ENCODE results near the gene TSR1. TPM values are rescaled to one million over a fixed set of nuclear protein-coding genes. Genes with fewer than 3 reads are reported as not detected.

Gene TSR1
- total and polyA plus RNA-seq, 9 of the 15 experiments (the other 6 are each of a cell fraction or from before 2014, with no cell fraction given), result 16.4 to 87.5 (median 55.2) TPM

DNA sequence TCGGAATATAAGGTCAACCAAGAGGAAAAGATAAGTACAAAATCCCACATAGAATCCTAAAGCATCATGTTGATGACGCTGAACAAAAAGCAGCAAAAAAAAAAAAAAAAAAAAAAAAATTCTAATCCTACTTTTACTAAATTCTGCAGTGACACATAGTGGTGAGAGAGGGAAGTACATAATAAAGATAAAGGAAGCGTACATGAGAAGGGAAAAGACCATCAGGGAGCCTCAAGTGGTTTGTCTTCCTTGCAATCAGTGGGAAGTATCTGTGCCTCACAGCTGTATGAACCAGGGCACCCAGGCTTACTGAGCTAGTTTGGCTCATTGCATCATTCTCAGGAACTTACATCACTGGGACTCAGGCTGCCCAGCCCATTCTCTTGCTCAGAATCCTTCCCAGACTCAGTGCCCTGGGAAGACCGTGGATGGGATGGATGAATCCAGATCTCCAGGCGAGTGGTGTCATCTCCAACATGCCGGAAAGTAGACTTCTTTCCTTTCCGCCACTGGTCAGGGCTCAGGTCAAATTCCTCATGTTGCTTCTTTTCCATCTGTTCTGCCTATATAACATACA, 53.9 kb downstream of the TSR1 start (continued):
- TF ChIP-seq, protein P1, sequence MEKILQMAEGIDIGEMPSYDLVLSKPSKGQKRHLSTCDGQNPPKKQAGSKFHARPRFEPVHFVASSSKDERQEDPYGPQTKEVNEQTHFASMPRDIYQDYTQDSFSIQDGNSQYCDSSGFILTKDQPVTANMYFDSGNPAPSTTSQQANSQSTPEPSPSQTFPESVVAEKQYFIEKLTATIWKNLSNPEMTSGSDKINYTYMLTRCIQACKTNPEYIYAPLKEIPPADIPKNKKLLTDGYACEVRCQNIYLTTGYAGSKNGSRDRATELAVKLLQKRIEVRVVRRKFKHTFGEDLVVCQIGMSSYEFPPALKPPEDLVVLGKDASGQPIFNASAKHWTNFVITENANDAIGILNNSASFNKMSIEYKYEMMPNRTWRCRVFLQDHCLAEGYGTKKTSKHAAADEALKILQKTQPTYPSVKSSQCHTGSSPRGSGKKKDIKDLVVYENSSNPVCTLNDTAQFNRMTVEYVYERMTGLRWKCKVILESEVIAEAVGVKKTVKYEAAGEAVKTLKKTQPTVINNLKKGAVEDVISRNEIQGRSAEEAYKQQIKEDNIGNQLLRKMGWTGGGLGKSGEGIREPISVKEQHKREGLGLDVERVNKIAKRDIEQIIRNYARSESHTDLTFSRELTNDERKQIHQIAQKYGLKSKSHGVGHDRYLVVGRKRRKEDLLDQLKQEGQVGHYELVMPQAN (IDR thresholded peaks at IDR 0.05; ENCODE audit: borderline replicate concordance), result no peak
- no peak for TF ChIP-seq ARHGAP35 (IDR thresholded peaks at IDR 0.05; ENCODE audit: partially characterized antibody)

DNA sequence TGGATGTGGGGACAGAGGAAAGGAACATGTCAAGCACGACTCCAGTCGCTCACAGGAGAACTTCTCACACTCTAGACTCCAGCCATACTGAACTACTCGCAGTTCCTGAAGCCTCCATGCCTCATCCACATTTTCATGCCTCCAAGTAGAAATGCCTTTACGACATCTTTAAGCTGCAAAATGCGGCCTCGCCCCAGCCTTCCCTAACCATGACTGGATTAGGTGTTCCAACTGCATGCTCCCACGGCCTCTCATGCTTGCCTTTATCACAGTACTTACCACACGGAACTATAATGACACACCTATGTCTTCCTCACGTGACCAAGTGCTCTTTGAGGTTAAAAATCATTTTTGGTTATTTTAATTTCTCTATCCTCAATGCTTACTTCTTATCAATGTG, 56.5 kb downstream of the TSR1 start:
- peaks cover 37% of the 10 kb centered on the region; the same call in 2 of the 3 replicates for H3K36me3 ChIP-seq (ENCODE audit: control insufficient read depth, insufficient read depth, low read length)
- H3K4me2 ChIP-seq (ENCODE audit: insufficient read depth, low read length), result no peak overlapping the region
- no peaks in the 10 kb centered on the region for H3K9me1 ChIP-seq (ENCODE audit: control insufficient read depth, insufficient read depth, low read length)
- H3K9ac ChIP-seq (ENCODE audit: insufficient read depth in 1 of 2, low read depth in 2 of 2, low read length in 2 of 2), result no peak overlapping the region
- TF ChIP-seq HNRNPK (IDR thresholded peaks at IDR 0.05; ENCODE audit: low read depth, low read length, poor library complexity, severe bottlenecking) (no peak), MBD2 (IDR thresholded peaks at IDR 0.05; ENCODE audit: borderline replicate concordance, low read depth) (no peak), SMARCB1 (IDR thresholded peaks at IDR 0.05; ENCODE audit: insufficient read length, low read depth) (no peak), MAFK (IDR thresholded peaks at IDR 0.05; ENCODE audit: low read length) (no peak), TBP (optimal IDR thresholded peaks at IDR 0.05; ENCODE audit: low read depth, low read length) (no peak)
- FAIRE-seq (no peak), DNase-seq (ENCODE audit: extremely low read depth in 1 of 4, low spot score in 3 of 4) (no peak), ATAC-seq (no peak)
- intact Hi-C loops (cut with micrococcal nuclease) (no loop called here), in situ Hi-C loops (cut with MboI) (no loop called here)
- H3K4me3 ChIP-seq, result no peak overlapping the region
- ChIA-PET CTCF (ENCODE audit: low intra/inter-chr PET ratio) (no interaction called here), POLR2A (no interaction called here)
- no peak overlapping the region for H3K27ac ChIP-seq (ENCODE audit: extremely low read depth, low read depth, low read length)
- H3K27me3 ChIP-seq (ENCODE audit: control insufficient read depth in 2 of 2, insufficient read depth in 2 of 2, low read length in 2 of 2), result no peaks in the 10 kb centered on the region
- no peaks in the 10 kb centered on the region; a peak in 1 of 5 replicates for H3K4me1 ChIP-seq (replicated peaks in 1 of 2; ENCODE audit: control insufficient read depth in 2 of 2, insufficient read depth in 2 of 2, low read length in 2 of 2)
- BruUV-seq (replicated peaks), result no TSS peak
- H4K20me1 ChIP-seq (replicated peaks; ENCODE audit: control insufficient read depth, insufficient read depth, low read length), result no peaks in the 10 kb centered on the region; the same call in 1 of the 2 replicates
- no peak overlapping the region for H2AFZ ChIP-seq (ENCODE audit: low read depth, low read length)
- 95% methylated on average over 5 of the region's 9 CpGs for WGBS (ENCODE audit: insufficient coverage, low coverage, missing lambda C conversion rate)
- H3K79me2 ChIP-seq (ENCODE audit: control insufficient read depth, insufficient read depth, low read length), result no peaks in the 10 kb centered on the region
- H3K9me3 ChIP-seq (replicated peaks; ENCODE audit: control insufficient read depth, insufficient read depth, low read depth, low read length), result no peaks in the 10 kb centered on the region
